Psoas muscle (tissue), 8 donors: Measurements from ENCODE around the gene FICD. TPM values are rescaled to one million over a fixed set of nuclear protein-coding genes. Genes with fewer than 3 reads are reported as not detected.

ENCODE experiments used
- ATAC-seq, 4 donors: fragments of 200-7000 bp; cut with Tn5 transposase; one replicate each; pipeline ENCODE4 v1.9.1; 2020; ENCODE audit warnings: moderate library complexity in 3 of 4, mild to moderate bottlenecking in 2 of 4
- DNase-seq, 2 donors: peaks; one replicate each; pipeline ENCODE4 v3.0.0-alpha.2; 2020
- H3K27ac ChIP-seq: fragments of 200-600 bp; one replicate; pipeline ENCODE4 v1.8.0; 2022
- H3K27me3 ChIP-seq, 3 donors: fragments of 200-600 bp in 1 of 3; one replicate each; pipeline versions ENCODE4 v1.6.1 to v1.8.0; 2013 to 2022; ENCODE audit warnings: low read length in 2 of 3, mild to moderate bottlenecking in 2 of 3, moderate library complexity in 1 of 3; ENCODE audit not compliant: insufficient read depth in 3 of 3
- H3K36me3 ChIP-seq, 2 donors: fragments of 200-600 bp in 1 of 2; one replicate each; pipeline versions ENCODE4 v1.6.1 to v1.8.0; 2013 to 2022; ENCODE audit warnings: low read depth in 1 of 2, mild to moderate bottlenecking in 1 of 2, moderate library complexity in 1 of 2; ENCODE audit not compliant: insufficient read depth in 1 of 2
- H3K4me1 ChIP-seq: fragments of 200-600 bp; one replicate; pipeline ENCODE4 v1.8.0; 2022
- H3K4me3 ChIP-seq: fragments of 200-600 bp; one replicate; pipeline ENCODE4 v1.8.0; 2022; ENCODE audit warnings: mild to moderate bottlenecking
- H3K9me3 ChIP-seq: fragments of 200-600 bp; one replicate; pipeline ENCODE4 v1.8.0; 2022
- WGBS, 3 donors: extraction: QIAGEN DNeasy Blood & Tissue Kit; methylation state at CpG; one replicate each; pipeline versions ENCODE4 v1.1.6 to v1.1.7; 2013; 5-methylcytosine and 5-hydroxymethylcytosine counted together
- intact Hi-C, 2 donors: fragments of 100-400 bp; cut with DNase I; formaldehyde crosslinking; loops; one replicate each; pipeline versions ENCODE4 v1.11.0 to v1.14.2; 2022
- polyA plus RNA-seq, 3 donors: library from polyadenylated mRNA; stranded (reverse); fragments of 200-250 nt; gene quantifications; one replicate each; pipeline ENCODE4 v1.2.3, GENCODE V29; 2013
- total RNA-seq, 4 donors: library from RNA; stranded (reverse); fragmentation: NEBNext Ultra II Directional in 2 of 4; extraction: Animal tissue kit (Norgen Biotek cat#: 25700) in 2 of 4; gene quantifications; one replicate each; pipeline versions ENCODE4 v1.2.1 to v1.2.4, GENCODE V29; 2021 to 2023
- TF ChIP-seq, protein P1 (sequence below): fragments of 200-600 bp; IDR thresholded peaks from one replicate; pipeline ENCODE4 v1.8.0; 2022; ENCODE audit warnings: antibody characterized with exemption
- donor health status: healthy with polysubstance abuse.
- donor health status: DM: no; HTN: no; CAD: no; lungs with moderate emphysema.
- donor health status: Bipolar disorder and iron deficiency.
- donor health status: healthy.
- donor health status: DM: yes; HTN: yes; CAD: no.
- donor health status: DM: no; HTN: no; CAD: no.
- donor health status: DM: no; HTN: no; CAD: no.
- donor health status: DM: yes; HTN: yes; CAD: no.

The FICD gene
- total and polyA plus RNA-seq, 7 donors = 1.6 to 5.5 (median 4.2) TPM

DNA sequence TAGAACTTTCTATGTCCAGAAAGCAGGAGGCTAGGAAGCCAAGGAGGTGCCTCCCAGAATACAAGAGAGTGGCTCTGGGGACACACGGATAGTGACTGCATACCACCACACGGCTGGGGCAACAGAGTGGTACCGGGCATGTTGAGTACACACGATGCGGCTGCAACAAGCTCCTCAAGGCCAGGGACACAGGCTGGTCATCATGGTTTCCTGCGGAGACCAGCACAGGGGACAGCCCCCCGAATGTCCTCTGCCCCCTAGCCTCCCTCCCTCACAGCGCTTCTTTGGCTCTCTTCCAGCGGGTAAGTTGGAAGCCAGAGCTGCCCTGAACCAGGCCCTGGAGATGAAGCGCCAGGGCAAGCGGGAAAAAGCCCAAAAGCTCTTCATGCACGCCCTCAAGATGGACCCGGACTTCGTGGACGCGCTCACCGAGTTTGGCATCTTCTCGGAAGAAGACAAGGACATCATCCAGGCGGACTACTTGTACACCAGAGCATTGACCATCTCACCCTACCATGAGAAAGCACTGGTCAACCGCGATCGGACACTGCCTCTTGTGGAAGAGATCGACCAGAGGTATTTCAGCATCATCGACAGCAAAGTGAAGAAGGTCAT lies 3.1 kb downstream of the FICD start:
- H3K4me3 ChIP-seq = no peak overlapping the region
- H3K27me3 ChIP-seq = no peaks in the 10 kb centered on the region
- intact Hi-C loops = loop anchor here in 1 of 2 donors (10.0 kb wide), 1 partner anchor 833 kb away; the partner anchor contains the start of gene PWP1
- H3K27ac ChIP-seq = no peak overlapping the region
- TF ChIP-seq, protein P1, sequence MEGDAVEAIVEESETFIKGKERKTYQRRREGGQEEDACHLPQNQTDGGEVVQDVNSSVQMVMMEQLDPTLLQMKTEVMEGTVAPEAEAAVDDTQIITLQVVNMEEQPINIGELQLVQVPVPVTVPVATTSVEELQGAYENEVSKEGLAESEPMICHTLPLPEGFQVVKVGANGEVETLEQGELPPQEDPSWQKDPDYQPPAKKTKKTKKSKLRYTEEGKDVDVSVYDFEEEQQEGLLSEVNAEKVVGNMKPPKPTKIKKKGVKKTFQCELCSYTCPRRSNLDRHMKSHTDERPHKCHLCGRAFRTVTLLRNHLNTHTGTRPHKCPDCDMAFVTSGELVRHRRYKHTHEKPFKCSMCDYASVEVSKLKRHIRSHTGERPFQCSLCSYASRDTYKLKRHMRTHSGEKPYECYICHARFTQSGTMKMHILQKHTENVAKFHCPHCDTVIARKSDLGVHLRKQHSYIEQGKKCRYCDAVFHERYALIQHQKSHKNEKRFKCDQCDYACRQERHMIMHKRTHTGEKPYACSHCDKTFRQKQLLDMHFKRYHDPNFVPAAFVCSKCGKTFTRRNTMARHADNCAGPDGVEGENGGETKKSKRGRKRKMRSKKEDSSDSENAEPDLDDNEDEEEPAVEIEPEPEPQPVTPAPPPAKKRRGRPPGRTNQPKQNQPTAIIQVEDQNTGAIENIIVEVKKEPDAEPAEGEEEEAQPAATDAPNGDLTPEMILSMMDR = no peak
- DNase-seq = no peak
- no peak for ATAC-seq
- WGBS, 3 donors = 93 to 95% (median 94%) methylated on average over 24 of the region's 24 CpGs
- H3K36me3 ChIP-seq = peaks cover 7 to 64% of the 10 kb centered on the region in 2 donors
- no peaks in the 10 kb centered on the region for H3K9me3 ChIP-seq
- H3K4me1 ChIP-seq = peaks cover 11% of the 10 kb centered on the region

DNA sequence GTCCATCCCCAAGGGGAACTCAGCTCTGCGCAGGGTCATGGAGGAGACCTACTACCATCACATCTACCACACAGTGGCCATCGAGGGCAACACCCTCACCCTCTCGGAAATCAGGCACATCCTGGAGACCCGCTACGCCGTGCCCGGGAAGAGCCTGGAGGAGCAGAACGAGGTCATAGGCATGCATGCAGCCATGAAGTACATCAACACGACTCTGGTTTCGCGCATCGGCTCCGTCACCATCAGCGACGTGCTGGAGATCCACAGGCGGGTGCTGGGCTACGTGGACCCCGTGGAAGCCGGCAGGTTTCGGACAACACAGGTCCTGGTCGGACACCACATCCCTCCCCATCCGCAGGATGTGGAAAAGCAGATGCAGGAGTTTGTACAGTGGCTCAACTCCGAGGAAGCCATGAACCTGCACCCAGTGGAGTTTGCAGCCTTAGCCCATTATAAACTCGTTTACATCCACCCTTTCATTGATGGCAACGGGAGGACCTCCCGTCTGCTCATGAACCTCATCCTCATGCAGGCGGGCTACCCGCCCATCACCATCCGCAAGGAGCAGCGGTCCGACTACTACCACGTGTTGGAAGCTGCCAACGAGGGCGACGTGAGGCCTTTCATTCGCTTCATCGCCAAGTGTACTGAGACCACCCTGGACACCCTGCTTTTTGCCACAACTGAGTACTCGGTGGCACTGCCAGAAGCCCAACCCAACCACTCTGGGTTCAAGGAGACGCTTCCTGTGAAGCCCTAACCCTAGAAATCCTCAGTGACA lies 3.8 kb downstream of the FICD start:
- intact Hi-C loops = loop anchor here in 1 of 2 donors (10.0 kb wide), 1 partner anchor 834 kb away; the partner anchor contains the start of gene PWP1
- WGBS, 3 donors = 89 to 92% (median 90%) methylated on average over 39 of the region's 39 CpGs
- DNase-seq (no peak), ATAC-seq (no peak)
- peaks cover 8 to 70% of the 10 kb centered on the region in 2 donors for H3K36me3 ChIP-seq
- peaks cover 11% of the 10 kb centered on the region for H3K4me1 ChIP-seq
- H3K27ac ChIP-seq = no peak overlapping the region
- no peaks in the 10 kb centered on the region for H3K27me3 ChIP-seq
- H3K9me3 ChIP-seq = no peaks in the 10 kb centered on the region
- H3K4me3 ChIP-seq = no peak overlapping the region
- TF ChIP-seq, protein P1 = no peak

DNA sequence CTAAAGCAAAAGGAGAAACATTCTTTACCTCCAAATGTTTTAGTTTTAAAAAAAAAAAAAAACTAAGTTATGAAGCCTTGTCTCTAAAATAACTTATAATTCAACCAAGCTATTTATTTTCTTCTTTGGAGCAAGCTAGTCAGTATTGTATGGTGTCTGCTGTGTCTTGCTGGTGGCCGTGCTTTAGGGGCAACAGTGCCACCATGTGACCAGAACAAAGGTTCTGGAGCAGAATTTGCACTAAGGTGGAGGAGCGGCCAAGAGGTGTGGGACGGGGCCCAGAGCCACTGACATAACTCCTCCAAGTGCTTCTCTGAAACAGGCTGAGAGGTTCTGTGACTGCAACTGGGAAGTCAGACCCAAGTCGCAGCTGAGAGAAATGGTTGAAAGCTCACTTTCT lies 4.5 kb downstream of the FICD start:
- Histone ChIP-seq H3K4me1 (peaks cover 11% of the 10 kb centered on the region), H3K9me3 (no peaks in the 10 kb centered on the region), H3K36me3 (peaks cover 8 to 77% of the 10 kb centered on the region in 2 donors), H3K27me3 (no peaks in the 10 kb centered on the region), H3K4me3 (no peak overlapping the region), H3K27ac (no peak overlapping the region)
- intact Hi-C loops = loop anchor here in 1 of 2 donors (10.0 kb wide), 1 partner anchor 835 kb away; the partner anchor contains the start of gene PWP1
- 62 to 70% (median 67%) methylated on average over 4 of the region's 4 CpGs for WGBS, 3 donors
- TF ChIP-seq, protein P1 = no peak
- no peak for DNase-seq
- ATAC-seq = no peak

DNA sequence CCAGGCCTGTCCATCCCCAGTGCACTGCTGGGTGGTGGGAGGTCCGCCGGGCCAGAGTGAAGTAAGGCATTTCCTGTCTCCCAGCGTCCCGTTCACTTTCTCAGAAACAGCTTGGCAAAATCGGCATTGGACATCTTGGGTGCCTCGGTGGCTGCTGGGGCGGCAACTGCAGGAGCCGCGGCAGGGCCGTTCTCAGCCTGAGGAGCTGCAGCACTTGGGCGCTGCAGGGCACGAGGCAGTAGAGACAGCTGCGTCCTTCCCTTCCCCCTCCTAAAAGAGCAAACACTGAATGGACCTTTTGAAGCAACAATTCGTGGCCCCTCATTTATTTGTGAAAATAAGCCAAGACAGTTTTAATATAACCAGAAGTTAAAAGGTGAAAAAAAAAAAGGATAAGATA lies 8.3 kb downstream of the FICD start:
- intact Hi-C loops = no loop called here
- no peaks in the 10 kb centered on the region for H3K4me1 ChIP-seq
- 64 to 73% (median 65%) methylated on average over 14 of the region's 14 CpGs for WGBS, 3 donors
- DNase-seq (no peak), ATAC-seq (no peak)
- H3K36me3 ChIP-seq = peaks cover 12 to 100% of the 10 kb centered on the region in 2 donors
- no peak overlapping the region for H3K27ac ChIP-seq
- H3K27me3 ChIP-seq = no peaks in the 10 kb centered on the region
- TF ChIP-seq, protein P1 = no peak
- no peaks in the 10 kb centered on the region for H3K9me3 ChIP-seq
- no peak overlapping the region for H3K4me3 ChIP-seq
